ENCODE data around the gene EML4.

EML4 gene

DNA sequence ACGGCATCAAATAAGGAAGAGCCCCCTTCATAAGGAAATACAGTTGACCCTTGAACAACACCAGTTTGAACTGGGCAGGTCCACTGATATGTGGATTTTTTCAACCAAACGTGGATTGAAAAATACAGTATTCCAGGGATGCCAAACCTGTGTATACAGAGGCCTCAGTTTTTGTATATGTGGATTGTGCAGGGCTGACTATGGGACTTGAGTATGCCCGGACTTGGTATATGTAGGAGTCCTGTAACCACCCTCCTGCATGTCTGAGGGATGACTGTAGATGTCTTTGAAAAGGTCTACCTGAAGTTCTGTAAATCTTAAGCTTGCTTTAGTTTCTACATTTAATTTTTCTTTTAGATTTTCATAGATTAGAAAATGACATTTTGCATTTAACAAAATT lies 50.0 kb downstream of the EML4 start:
- no peak overlapping the region for H3K27ac ChIP-seq (ENCODE audit: low read length)
- H3K4me1 ChIP-seq (ENCODE audit: control insufficient read depth in 1 of 2, insufficient read depth in 2 of 2, low read length in 2 of 2) = peaks cover 0 to 3% of the 10 kb centered on the region in 2 donors
- no peak overlapping the region for H3K4me3 ChIP-seq (ENCODE audit: low read depth in 1 of 2, low read length in 2 of 2)
- no peaks in the 10 kb centered on the region for H3K9me3 ChIP-seq (ENCODE audit: control insufficient read depth in 1 of 2, low read length in 2 of 2)
- H3K36me3 ChIP-seq (ENCODE audit: control insufficient read depth in 1 of 2, insufficient read depth in 2 of 2, low read length in 2 of 2) = no peaks in the 10 kb centered on the region
- no peaks in the 10 kb centered on the region for H3K27me3 ChIP-seq (ENCODE audit: low read depth, low read length)

DNA sequence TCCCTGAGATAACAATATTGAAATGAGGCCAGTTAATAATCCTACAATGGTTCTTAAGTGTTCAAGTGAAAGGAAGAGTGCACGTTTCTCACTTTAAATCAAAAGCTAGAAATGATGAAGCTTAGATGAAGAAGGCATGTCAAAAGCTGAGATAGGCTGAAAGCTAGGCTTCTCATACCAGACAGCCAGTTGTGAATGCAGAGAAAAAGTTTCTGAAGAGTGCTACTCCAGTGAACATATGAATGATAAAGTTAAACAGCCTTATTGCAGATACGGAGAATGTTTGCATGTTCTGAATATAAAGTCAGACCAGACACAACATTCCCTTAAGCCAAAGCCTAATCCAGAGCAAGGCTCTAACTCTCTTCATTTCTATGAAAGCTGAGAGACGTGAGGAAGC lies 51.4 kb downstream of the EML4 start:
- Histone ChIP-seq H3K9me3 (ENCODE audit: control insufficient read depth in 1 of 2, low read length in 2 of 2) (no peaks in the 10 kb centered on the region), H3K4me3 (ENCODE audit: low read depth in 1 of 2, low read length in 2 of 2) (no peak overlapping the region), H3K27ac (ENCODE audit: low read length) (no peak overlapping the region), H3K4me1 (ENCODE audit: control insufficient read depth in 1 of 2, insufficient read depth in 2 of 2, low read length in 2 of 2) (peaks cover 0 to 3% of the 10 kb centered on the region in 2 donors), H3K36me3 (ENCODE audit: control insufficient read depth in 1 of 2, insufficient read depth in 2 of 2, low read length in 2 of 2) (no peaks in the 10 kb centered on the region), H3K27me3 (ENCODE audit: low read depth, low read length) (no peaks in the 10 kb centered on the region)

DNA sequence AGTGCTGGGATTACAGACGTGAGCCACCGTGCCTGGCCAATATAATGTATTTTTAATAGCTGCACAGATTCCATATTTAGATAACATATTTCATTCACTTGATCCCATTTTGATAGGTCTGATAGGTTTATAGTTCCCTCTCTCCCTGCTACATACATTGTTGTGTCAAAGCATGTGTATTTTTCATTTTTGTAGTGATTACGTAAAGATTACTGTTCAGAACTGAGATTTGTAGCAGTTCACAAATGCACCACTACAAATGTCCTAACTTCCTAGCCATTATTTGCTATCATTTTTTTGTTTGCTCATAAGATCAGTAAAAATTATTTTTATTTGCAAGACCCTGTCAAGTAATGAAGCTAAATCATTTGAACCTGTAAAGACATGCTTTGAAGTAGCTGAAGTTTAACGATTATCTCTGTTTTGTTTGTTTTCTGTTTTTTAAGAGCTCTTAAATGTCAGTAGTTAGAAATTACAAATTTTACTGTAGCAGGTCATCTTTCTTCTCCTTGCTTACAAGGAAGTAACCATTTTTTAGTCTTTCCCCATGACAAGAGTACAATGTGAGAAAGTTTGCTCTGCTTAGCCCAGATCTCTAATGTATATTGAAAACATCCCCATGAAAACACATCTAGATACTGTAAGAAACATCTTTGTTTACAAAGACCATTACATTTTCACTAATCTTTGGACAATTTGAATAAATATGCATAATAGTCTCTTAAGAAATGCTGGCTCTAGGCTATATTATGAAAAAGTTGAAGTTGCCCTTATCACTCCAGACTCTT lies 54.1 kb downstream of the EML4 start:
- Histone ChIP-seq H3K36me3 (ENCODE audit: control insufficient read depth in 1 of 2, insufficient read depth in 2 of 2, low read length in 2 of 2) (no peaks in the 10 kb centered on the region), H3K9me3 (ENCODE audit: control insufficient read depth in 1 of 2, low read length in 2 of 2) (no peaks in the 10 kb centered on the region), H3K27me3 (ENCODE audit: low read depth, low read length) (no peaks in the 10 kb centered on the region), H3K4me3 (ENCODE audit: low read depth in 1 of 2, low read length in 2 of 2) (no peak overlapping the region), H3K4me1 (ENCODE audit: control insufficient read depth in 1 of 2, insufficient read depth in 2 of 2, low read length in 2 of 2) (peaks cover 0 to 3% of the 10 kb centered on the region in 2 donors), H3K27ac (ENCODE audit: low read length) (no peak overlapping the region)

GRCh38 chr2:42223855-42224268 lies 54.7 kb downstream of the EML4 start:
- Histone ChIP-seq H3K4me3 (ENCODE audit: low read depth in 1 of 2, low read length in 2 of 2) (no peak overlapping the region), H3K27ac (ENCODE audit: low read length) (no peak overlapping the region), H3K36me3 (ENCODE audit: control insufficient read depth in 1 of 2, insufficient read depth in 2 of 2, low read length in 2 of 2) (no peaks in the 10 kb centered on the region), H3K27me3 (ENCODE audit: low read depth, low read length) (no peaks in the 10 kb centered on the region), H3K9me3 (ENCODE audit: control insufficient read depth in 1 of 2, low read length in 2 of 2) (no peaks in the 10 kb centered on the region), H3K4me1 (ENCODE audit: control insufficient read depth in 1 of 2, insufficient read depth in 2 of 2, low read length in 2 of 2) (peaks cover 0 to 3% of the 10 kb centered on the region in 2 donors)

DNA sequence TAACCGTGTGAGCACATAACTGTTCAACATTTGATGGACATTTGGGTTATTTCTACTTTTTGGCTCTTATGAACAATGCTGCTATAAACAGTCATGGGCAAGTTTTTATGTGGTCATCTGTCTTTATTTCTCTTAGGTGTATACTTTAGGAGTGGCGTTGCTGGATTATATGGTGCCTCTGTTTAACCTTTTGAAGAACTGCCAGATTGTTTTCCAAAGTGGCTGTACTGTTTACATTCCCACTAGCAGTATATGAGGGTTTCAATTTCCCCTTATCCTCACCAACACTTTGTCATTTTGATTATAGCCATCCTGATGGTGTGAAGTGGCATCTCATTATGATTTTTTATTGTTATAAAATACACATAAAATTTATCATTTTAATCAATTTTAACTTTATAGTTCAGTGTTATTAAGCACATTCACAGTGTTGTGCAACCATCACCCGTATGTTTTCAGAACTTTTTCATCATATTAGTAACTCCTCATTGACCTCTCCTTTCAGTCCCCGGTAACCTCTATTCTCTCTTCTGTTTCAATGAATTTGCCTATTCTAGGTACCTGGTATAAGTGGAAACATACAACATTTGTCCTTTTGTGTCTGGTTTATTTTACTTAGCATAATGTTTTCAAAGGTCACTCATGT lies 55.4 kb downstream of the EML4 start:
- Histone ChIP-seq H3K27me3 (ENCODE audit: low read depth, low read length) (no peaks in the 10 kb centered on the region), H3K27ac (ENCODE audit: low read length) (no peak overlapping the region), H3K4me3 (ENCODE audit: low read depth in 1 of 2, low read length in 2 of 2) (no peak overlapping the region), H3K4me1 (ENCODE audit: control insufficient read depth in 1 of 2, insufficient read depth in 2 of 2, low read length in 2 of 2) (peaks cover 0 to 3% of the 10 kb centered on the region in 2 donors), H3K9me3 (ENCODE audit: control insufficient read depth in 1 of 2, low read length in 2 of 2) (no peaks in the 10 kb centered on the region), H3K36me3 (ENCODE audit: control insufficient read depth in 1 of 2, insufficient read depth in 2 of 2, low read length in 2 of 2) (no peaks in the 10 kb centered on the region)

DNA sequence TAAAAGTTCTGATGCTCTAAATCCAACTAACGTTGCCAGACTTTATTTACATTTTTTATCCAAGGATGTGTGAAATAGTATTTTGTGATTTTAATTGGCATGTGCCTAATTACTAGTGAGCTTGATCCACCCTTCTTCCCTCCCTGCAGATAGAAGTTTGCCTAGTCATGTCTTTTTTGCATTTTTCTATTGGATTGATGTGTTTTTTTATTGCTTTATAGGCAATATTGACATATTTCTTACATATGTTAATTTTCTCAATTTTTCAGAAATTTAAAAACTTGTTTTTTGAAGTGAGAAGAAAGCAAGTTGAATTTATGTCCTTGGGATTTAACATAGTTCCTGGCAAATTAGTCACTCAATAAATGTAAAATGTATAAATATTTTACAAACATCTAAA lies 56.4 kb downstream of the EML4 start:
- H3K4me1 ChIP-seq (ENCODE audit: control insufficient read depth in 1 of 2, insufficient read depth in 2 of 2, low read length in 2 of 2) = peaks cover 0 to 3% of the 10 kb centered on the region in 2 donors
- H3K36me3 ChIP-seq (ENCODE audit: control insufficient read depth in 1 of 2, insufficient read depth in 2 of 2, low read length in 2 of 2) = no peaks in the 10 kb centered on the region
- H3K9me3 ChIP-seq (ENCODE audit: control insufficient read depth in 1 of 2, low read length in 2 of 2) = no peaks in the 10 kb centered on the region
- H3K27me3 ChIP-seq (ENCODE audit: low read depth, low read length) = no peaks in the 10 kb centered on the region
- no peak overlapping the region for H3K27ac ChIP-seq (ENCODE audit: low read length)
- H3K4me3 ChIP-seq (ENCODE audit: low read depth in 1 of 2, low read length in 2 of 2) = no peak overlapping the region

DNA sequence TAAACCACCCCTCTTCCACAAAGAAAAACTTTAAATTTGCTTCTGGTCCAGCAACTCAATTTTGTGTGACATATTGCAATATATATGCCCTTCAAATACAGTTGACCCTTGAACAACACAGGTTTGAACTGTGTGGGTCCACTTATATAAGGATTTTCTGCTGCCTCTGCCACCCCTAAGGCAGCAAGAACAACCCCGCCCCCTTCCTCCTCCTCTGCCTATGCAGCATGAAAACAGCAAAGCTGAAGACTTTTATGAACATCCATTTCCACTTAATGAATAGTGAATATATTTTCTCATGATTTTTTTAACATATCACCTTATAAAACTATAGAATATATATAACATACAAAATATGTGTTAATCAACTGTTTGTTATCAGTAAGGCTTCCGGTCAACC lies 58.3 kb downstream of the EML4 start:
- no peak overlapping the region for H3K27ac ChIP-seq (ENCODE audit: low read length)
- peaks cover 0 to 3% of the 10 kb centered on the region in 2 donors for H3K4me1 ChIP-seq (ENCODE audit: control insufficient read depth in 1 of 2, insufficient read depth in 2 of 2, low read length in 2 of 2)
- H3K4me3 ChIP-seq (ENCODE audit: low read depth in 1 of 2, low read length in 2 of 2) = no peak overlapping the region
- H3K9me3 ChIP-seq (ENCODE audit: control insufficient read depth in 1 of 2, low read length in 2 of 2) = no peaks in the 10 kb centered on the region
- H3K36me3 ChIP-seq (ENCODE audit: control insufficient read depth in 1 of 2, insufficient read depth in 2 of 2, low read length in 2 of 2) = no peaks in the 10 kb centered on the region
- no peaks in the 10 kb centered on the region for H3K27me3 ChIP-seq (ENCODE audit: low read depth, low read length)

- Histone ChIP-seq H3K36me3 (ENCODE audit: control insufficient read depth in 1 of 2, insufficient read depth in 2 of 2, low read length in 2 of 2) (no peaks in the 10 kb centered on the region), H3K9me3 (ENCODE audit: control insufficient read depth in 1 of 2, low read length in 2 of 2) (no peaks in the 10 kb centered on the region), H3K4me3 (ENCODE audit: low read depth in 1 of 2, low read length in 2 of 2) (no peak overlapping the region), H3K27me3 (ENCODE audit: low read depth, low read length) (no peaks in the 10 kb centered on the region), H3K27ac (ENCODE audit: low read length) (no peak overlapping the region), H3K4me1 (ENCODE audit: control insufficient read depth in 1 of 2, insufficient read depth in 2 of 2, low read length in 2 of 2) (no peaks in the 10 kb centered on the region)
Observed at GRCh38 chr2:42228101-42228500, 58.9 kb downstream of the EML4 start.

DNA sequence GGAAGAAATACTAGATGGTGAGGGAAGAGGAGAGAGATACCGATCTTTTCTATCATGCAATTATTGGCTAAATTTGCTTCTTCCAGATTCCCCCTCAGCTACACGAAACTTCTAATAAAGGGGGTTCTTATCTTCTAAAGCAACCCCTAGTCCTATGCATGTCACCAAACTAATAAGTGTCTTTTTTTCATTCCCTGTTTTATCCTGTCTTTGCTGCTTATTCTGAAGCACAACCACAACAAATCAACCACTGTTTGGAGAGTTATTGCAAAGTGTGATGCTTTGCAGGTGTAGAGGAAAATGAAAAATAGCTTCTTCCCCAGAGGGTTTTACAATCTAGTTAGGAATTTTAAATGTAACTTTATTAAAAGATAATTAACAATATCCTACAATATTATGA lies 60.8 kb downstream of the EML4 start:
- Histone ChIP-seq H3K9me3 (ENCODE audit: control insufficient read depth in 1 of 2, low read length in 2 of 2) (no peaks in the 10 kb centered on the region), H3K27ac (ENCODE audit: low read length) (no peak overlapping the region), H3K4me1 (ENCODE audit: control insufficient read depth in 1 of 2, insufficient read depth in 2 of 2, low read length in 2 of 2) (peaks cover 0 to 9% of the 10 kb centered on the region in 2 donors), H3K27me3 (ENCODE audit: low read depth, low read length) (no peaks in the 10 kb centered on the region), H3K4me3 (ENCODE audit: low read depth in 1 of 2, low read length in 2 of 2) (no peak overlapping the region), H3K36me3 (ENCODE audit: control insufficient read depth in 1 of 2, insufficient read depth in 2 of 2, low read length in 2 of 2) (no peaks in the 10 kb centered on the region)

GRCh38 chr2:42230891-42231290 lies 61.7 kb downstream of the EML4 start:
- H3K27me3 ChIP-seq (ENCODE audit: low read depth, low read length) = no peaks in the 10 kb centered on the region
- H3K9me3 ChIP-seq (ENCODE audit: control insufficient read depth in 1 of 2, low read length in 2 of 2) = no peaks in the 10 kb centered on the region
- no peak overlapping the region for H3K27ac ChIP-seq (ENCODE audit: low read length)
- H3K36me3 ChIP-seq (ENCODE audit: control insufficient read depth in 1 of 2, insufficient read depth in 2 of 2, low read length in 2 of 2) = no peaks in the 10 kb centered on the region
- no peak overlapping the region for H3K4me3 ChIP-seq (ENCODE audit: low read depth in 1 of 2, low read length in 2 of 2)
- H3K4me1 ChIP-seq (ENCODE audit: control insufficient read depth in 1 of 2, insufficient read depth in 2 of 2, low read length in 2 of 2) = peaks cover 0 to 9% of the 10 kb centered on the region in 2 donors

- Histone ChIP-seq H3K4me3 (ENCODE audit: low read depth in 1 of 2, low read length in 2 of 2) (no peak overlapping the region), H3K9me3 (ENCODE audit: control insufficient read depth in 1 of 2, low read length in 2 of 2) (no peaks in the 10 kb centered on the region), H3K4me1 (ENCODE audit: control insufficient read depth in 1 of 2, insufficient read depth in 2 of 2, low read length in 2 of 2) (peaks cover 0 to 9% of the 10 kb centered on the region in 2 donors), H3K27ac (ENCODE audit: low read length) (no peak overlapping the region), H3K36me3 (ENCODE audit: control insufficient read depth in 1 of 2, insufficient read depth in 2 of 2, low read length in 2 of 2) (no peaks in the 10 kb centered on the region), H3K27me3 (ENCODE audit: low read depth, low read length) (no peaks in the 10 kb centered on the region)
Observed at GRCh38 chr2:42232024-42232423, 62.9 kb downstream of the EML4 start.
